ENCODE measurements around the gene TRUB1. TPM values are rescaled to one million over a fixed set of nuclear protein-coding genes. Genes with fewer than 3 reads are reported as not detected.

The TRUB1 gene
- total RNA-seq, 1 experiment from 2014 or later: 11.5 TPM

DNA sequence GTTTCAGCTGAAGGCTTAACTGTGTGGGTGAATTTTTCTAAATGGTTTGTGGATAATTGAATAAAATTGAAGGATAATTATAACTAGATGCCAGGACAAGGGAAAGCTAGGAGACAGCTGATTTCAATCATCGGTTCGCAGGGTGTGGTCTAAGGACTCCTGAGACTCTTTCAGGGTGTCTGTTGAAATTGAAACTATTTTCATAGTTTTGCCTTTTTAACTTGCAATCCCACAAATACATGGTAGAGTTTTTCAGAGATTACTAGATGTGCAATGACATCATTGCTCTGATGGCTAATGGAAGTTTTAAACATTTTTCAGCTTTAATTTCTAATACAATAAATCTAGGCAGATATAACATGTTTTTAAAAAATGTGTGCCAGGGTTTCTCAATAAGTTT lies 18.5 kb downstream of the TRUB1 start:
- Histone ChIP-seq H3K27ac (no peak overlapping the region), H3K9me3 (ENCODE audit: insufficient read depth, low read depth) (no peaks in the 10 kb centered on the region), H3K27me3 (ENCODE audit: insufficient read depth, low read depth) (no peaks in the 10 kb centered on the region), H3K9me2 (ENCODE audit: insufficient read depth) (no peaks in the 10 kb centered on the region), H3K4me1 (replicated peaks; ENCODE audit: insufficient read depth) (no peaks in the 10 kb centered on the region), H4K20me1 (ENCODE audit: insufficient read depth) (0 out of 2 replicates have a peak, but pooled peaks cover 3% of the 10 kb centered on the region), H3K79me2 (ENCODE audit: low read depth) (no peaks in the 10 kb centered on the region), H3K36me3 (ENCODE audit: low read depth) (no peaks in the 10 kb centered on the region), H3F3A (ENCODE audit: insufficient read depth, low read depth) (no peaks in the 10 kb centered on the region), H3K4me2 (no peak overlapping the region), H2AFZ (no peak overlapping the region), H3K4me3 (no peak overlapping the region)
- BruUV-seq (replicated peaks): no TSS peak
- DNase-seq: no peak
- POLR2A ChIA-PET (ENCODE audit: unreplicated experiment): no interaction called here
- no peak for TF ChIP-seq EZH2 (IDR thresholded peaks at IDR 0.05; ENCODE audit: low read depth)
- TF ChIP-seq, protein P1, sequence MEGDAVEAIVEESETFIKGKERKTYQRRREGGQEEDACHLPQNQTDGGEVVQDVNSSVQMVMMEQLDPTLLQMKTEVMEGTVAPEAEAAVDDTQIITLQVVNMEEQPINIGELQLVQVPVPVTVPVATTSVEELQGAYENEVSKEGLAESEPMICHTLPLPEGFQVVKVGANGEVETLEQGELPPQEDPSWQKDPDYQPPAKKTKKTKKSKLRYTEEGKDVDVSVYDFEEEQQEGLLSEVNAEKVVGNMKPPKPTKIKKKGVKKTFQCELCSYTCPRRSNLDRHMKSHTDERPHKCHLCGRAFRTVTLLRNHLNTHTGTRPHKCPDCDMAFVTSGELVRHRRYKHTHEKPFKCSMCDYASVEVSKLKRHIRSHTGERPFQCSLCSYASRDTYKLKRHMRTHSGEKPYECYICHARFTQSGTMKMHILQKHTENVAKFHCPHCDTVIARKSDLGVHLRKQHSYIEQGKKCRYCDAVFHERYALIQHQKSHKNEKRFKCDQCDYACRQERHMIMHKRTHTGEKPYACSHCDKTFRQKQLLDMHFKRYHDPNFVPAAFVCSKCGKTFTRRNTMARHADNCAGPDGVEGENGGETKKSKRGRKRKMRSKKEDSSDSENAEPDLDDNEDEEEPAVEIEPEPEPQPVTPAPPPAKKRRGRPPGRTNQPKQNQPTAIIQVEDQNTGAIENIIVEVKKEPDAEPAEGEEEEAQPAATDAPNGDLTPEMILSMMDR (conservative IDR thresholded peaks at IDR 0.05): no peak
- intact Hi-C loops (cut with micrococcal nuclease; ENCODE audit: unreplicated experiment): no loop called here
- CTCF ChIA-PET: no interaction called here

DNA sequence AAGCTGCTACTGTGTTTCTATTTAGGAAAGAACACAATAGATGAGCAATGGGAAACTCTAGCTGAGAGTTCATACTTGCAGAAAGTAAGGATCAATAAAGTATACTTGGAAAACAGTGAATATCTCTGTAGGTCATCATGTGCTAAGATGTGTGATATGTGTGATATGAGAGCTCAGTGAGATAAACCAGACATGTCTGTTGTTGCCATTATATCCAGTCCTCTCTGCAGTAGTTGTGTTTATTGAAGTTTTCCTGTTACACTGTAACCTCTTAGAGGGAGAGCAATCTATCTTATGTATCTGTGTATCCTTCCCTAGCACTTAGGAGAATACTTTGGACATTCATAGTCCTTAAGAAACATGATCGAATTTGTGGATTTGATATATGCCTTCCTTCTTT lies 19.1 kb downstream of the TRUB1 start:
- POLR2A ChIA-PET (ENCODE audit: unreplicated experiment): no interaction called here
- no peaks in the 10 kb centered on the region for H3K4me1 ChIP-seq (replicated peaks; ENCODE audit: insufficient read depth)

GRCh38 chr10:114957673-114958072 lies 19.7 kb downstream of the TRUB1 start:
- no peak for DNase-seq
- ChIA-PET CTCF (no interaction called here), POLR2A (ENCODE audit: unreplicated experiment) (no interaction called here)
- Histone ChIP-seq H3K79me2 (ENCODE audit: low read depth) (no peaks in the 10 kb centered on the region), H3K27ac (no peak overlapping the region), H3K36me3 (ENCODE audit: low read depth) (no peaks in the 10 kb centered on the region), H3K4me1 (replicated peaks; ENCODE audit: insufficient read depth) (no peaks in the 10 kb centered on the region), H4K20me1 (ENCODE audit: insufficient read depth) (0 out of 2 replicates have a peak, but pooled peaks cover 3% of the 10 kb centered on the region), H3K4me3 (no peak overlapping the region), H3K27me3 (ENCODE audit: insufficient read depth, low read depth) (no peaks in the 10 kb centered on the region), H3K9me3 (ENCODE audit: insufficient read depth, low read depth) (no peaks in the 10 kb centered on the region), H2AFZ (no peak overlapping the region), H3K9me2 (ENCODE audit: insufficient read depth) (no peaks in the 10 kb centered on the region), H3K4me2 (no peak overlapping the region), H3F3A (ENCODE audit: insufficient read depth, low read depth) (no peaks in the 10 kb centered on the region)
- TF ChIP-seq, protein P1 (conservative IDR thresholded peaks at IDR 0.05): no peak
- TF ChIP-seq EZH2 (IDR thresholded peaks at IDR 0.05; ENCODE audit: low read depth): no peak
- intact Hi-C loops (cut with micrococcal nuclease; ENCODE audit: unreplicated experiment): no loop called here
- BruUV-seq (replicated peaks): no TSS peak

More for the DNA sequence above, 19.1 kb downstream of the TRUB1 start:
- intact Hi-C loops (cut with micrococcal nuclease; ENCODE audit: unreplicated experiment): no loop called here
- BruUV-seq (replicated peaks): no TSS peak
- H3F3A ChIP-seq (ENCODE audit: insufficient read depth, low read depth): no peaks in the 10 kb centered on the region
- no peaks in the 10 kb centered on the region for H3K9me2 ChIP-seq (ENCODE audit: insufficient read depth)
- H3K36me3 ChIP-seq (ENCODE audit: low read depth): no peaks in the 10 kb centered on the region
- no peaks in the 10 kb centered on the region for H3K9me3 ChIP-seq (ENCODE audit: insufficient read depth, low read depth)
- H3K4me3 ChIP-seq: no peak overlapping the region
- H3K27me3 ChIP-seq (ENCODE audit: insufficient read depth, low read depth): no peaks in the 10 kb centered on the region
- H2AFZ ChIP-seq: no peak overlapping the region
- H3K27ac ChIP-seq: no peak overlapping the region
- no peak overlapping the region for H3K4me2 ChIP-seq
- 0 out of 2 replicates have a peak, but pooled peaks cover 3% of the 10 kb centered on the region for H4K20me1 ChIP-seq (ENCODE audit: insufficient read depth)
- TF ChIP-seq, protein P1 (conservative IDR thresholded peaks at IDR 0.05): no peak
- TF ChIP-seq EZH2 (IDR thresholded peaks at IDR 0.05; ENCODE audit: low read depth): no peak
- H3K79me2 ChIP-seq (ENCODE audit: low read depth): no peaks in the 10 kb centered on the region
- CTCF ChIA-PET: no interaction called here
- DNase-seq: no peak

Data from PC-9 (cell line).